GM12801 (cell line): ENCODE measurements around the gene HOXA7.

Source experiments
- CTCF ChIP-seq: IDR thresholded peaks from one replicate; pipeline ENCODE4 v1.5.1; 2011; ENCODE audit warnings: control low read depth; ENCODE audit not compliant: insufficient read length; ENCODE audit errors: extremely low read depth

Gene HOXA7

GRCh38 chr7:27117887-27118491, 38.5 kb downstream of the HOXA7 start:
- TF ChIP-seq CTCF = no peak

GRCh38 chr7:27116962-27117886, 39.3 kb downstream of the HOXA7 start:
- TF ChIP-seq CTCF = no peak

- no peak for TF ChIP-seq CTCF
These were observed 40.2 kb downstream of the HOXA7 start for GRCh38 chr7:27116031-27116961.

GRCh38 chr7:27115221-27116026, 41.1 kb downstream of the HOXA7 start:
- no peak for TF ChIP-seq CTCF

GRCh38 chr7:27114881-27115220, 41.6 kb downstream of the HOXA7 start:
- no peak for TF ChIP-seq CTCF

GRCh38 chr7:27113991-27114769, 42.3 kb downstream of the HOXA7 start:
- TF ChIP-seq CTCF = no peak
